ENCODE data around the gene CRB1. TPM values are rescaled to one million over a fixed set of nuclear protein-coding genes. Genes with fewer than 3 reads are reported as not detected.
"Not testable (repeated sequence)": the region's sequence is repeated elsewhere in the genome, so short reads cannot be mapped to it uniquely, and the experiment has no call there.

The CRB1 gene
- total RNA-seq, 2 experiments from 2014 or later, result not detected

- Mint-ChIP-seq H3K36me3 (no peaks in the 10 kb centered on the region), H3K4me3 (no peak overlapping the region), H3K27ac (no peak overlapping the region), H3K9me3 (no peaks in the 10 kb centered on the region), H3K27me3 (no peaks in the 10 kb centered on the region), H3K4me1 (peaks cover 33% of the 10 kb centered on the region)
- no peak for DNase-seq
Measured at GRCh38 chr1:197393772-197394171, 125.7 kb downstream of the CRB1 start.

- Mint-ChIP-seq H3K27ac (no peak overlapping the region), H3K4me3 (no peak overlapping the region), H3K4me1 (peaks cover 27% of the 10 kb centered on the region), H3K9me3 (no peaks in the 10 kb centered on the region), H3K36me3 (no peaks in the 10 kb centered on the region), H3K27me3 (no peaks in the 10 kb centered on the region)
- DNase-seq, result no peak
Measured at GRCh38 chr1:197394831-197395608, 127.0 kb downstream of the CRB1 start.

- peaks cover 4% of the 10 kb centered on the region for H3K4me1 Mint-ChIP-seq
- no peaks in the 10 kb centered on the region for H3K9me3 Mint-ChIP-seq
- no peaks in the 10 kb centered on the region for H3K27me3 Mint-ChIP-seq
Measured at GRCh38 chr1:197397895-197398294, 129.8 kb downstream of the CRB1 start.

GRCh38 chr1:197399755-197400521 is 131.9 kb downstream of the CRB1 start:
- no peaks in the 10 kb centered on the region for H3K27me3 Mint-ChIP-seq
- no peaks in the 10 kb centered on the region for H3K9me3 Mint-ChIP-seq
- H3K4me1 Mint-ChIP-seq, result no peaks in the 10 kb centered on the region
- no peaks in the 10 kb centered on the region for H3K36me3 Mint-ChIP-seq
- no peak overlapping the region for H3K4me3 Mint-ChIP-seq
- DNase-seq, result no peak
- no peak overlapping the region for H3K27ac Mint-ChIP-seq

More at GRCh38 chr1:197397895-197398294, 129.8 kb downstream of the CRB1 start:
- no peaks in the 10 kb centered on the region for H3K36me3 Mint-ChIP-seq
- H3K27ac Mint-ChIP-seq, result no peak overlapping the region
- DNase-seq, result no peak
- H3K4me3 Mint-ChIP-seq, result no peak overlapping the region

- H3K4me1 Mint-ChIP-seq, result no peaks in the 10 kb centered on the region
- H3K27ac Mint-ChIP-seq, result no peak overlapping the region
- H3K36me3 Mint-ChIP-seq, result no peaks in the 10 kb centered on the region
- H3K9me3 Mint-ChIP-seq, result no peaks in the 10 kb centered on the region
- H3K4me3 Mint-ChIP-seq, result no peak overlapping the region
- no peaks in the 10 kb centered on the region for H3K27me3 Mint-ChIP-seq
- no peak for DNase-seq
Measured at GRCh38 chr1:197400522-197400902, 132.5 kb downstream of the CRB1 start.

GRCh38 chr1:197402189-197402588 is 134.1 kb downstream of the CRB1 start:
- no peak for DNase-seq
- Mint-ChIP-seq H3K9me3 (no peaks in the 10 kb centered on the region), H3K27ac (no peak overlapping the region), H3K36me3 (no peaks in the 10 kb centered on the region), H3K27me3 (no peaks in the 10 kb centered on the region), H3K4me3 (no peak overlapping the region), H3K4me1 (no peaks in the 10 kb centered on the region)

GRCh38 chr1:197404774-197405173 is 136.7 kb downstream of the CRB1 start:
- not testable (repeated sequence) for H3K9me3 Mint-ChIP-seq, H3K36me3 Mint-ChIP-seq, H3K27me3 Mint-ChIP-seq, H3K4me3 Mint-ChIP-seq, DNase-seq, H3K27ac Mint-ChIP-seq, H3K4me1 Mint-ChIP-seq

- not testable (repeated sequence) for H3K4me1 Mint-ChIP-seq, H3K9me3 Mint-ChIP-seq, H3K27me3 Mint-ChIP-seq, H3K27ac Mint-ChIP-seq, DNase-seq, H3K36me3 Mint-ChIP-seq, H3K4me3 Mint-ChIP-seq
Measured at GRCh38 chr1:197405614-197406013, 137.6 kb downstream of the CRB1 start.

- no peak overlapping the region for H3K4me3 Mint-ChIP-seq
- no peak overlapping the region for H3K27ac Mint-ChIP-seq
- H3K9me3 Mint-ChIP-seq, result no peaks in the 10 kb centered on the region
- H3K27me3 Mint-ChIP-seq, result peaks cover 3% of the 10 kb centered on the region
- no peaks in the 10 kb centered on the region for H3K36me3 Mint-ChIP-seq
- no peaks in the 10 kb centered on the region for H3K4me1 Mint-ChIP-seq
- DNase-seq, result no peak
Measured at GRCh38 chr1:197413564-197413963, 145.5 kb downstream of the CRB1 start.

GRCh38 chr1:197415221-197415620 is 147.2 kb downstream of the CRB1 start:
- no peaks in the 10 kb centered on the region for H3K9me3 Mint-ChIP-seq
- DNase-seq, result no peak
- H3K4me3 Mint-ChIP-seq, result no peak overlapping the region
- peaks cover 3% of the 10 kb centered on the region for H3K27me3 Mint-ChIP-seq
- H3K27ac Mint-ChIP-seq, result no peak overlapping the region
- H3K4me1 Mint-ChIP-seq, result no peaks in the 10 kb centered on the region
- H3K36me3 Mint-ChIP-seq, result no peaks in the 10 kb centered on the region

- no peaks in the 10 kb centered on the region for H3K27me3 Mint-ChIP-seq
- no peaks in the 10 kb centered on the region for H3K4me1 Mint-ChIP-seq
- no peaks in the 10 kb centered on the region for H3K36me3 Mint-ChIP-seq
- no peaks in the 10 kb centered on the region for H3K9me3 Mint-ChIP-seq
- no peak overlapping the region for H3K27ac Mint-ChIP-seq
- no peak for DNase-seq
- H3K4me3 Mint-ChIP-seq, result no peak overlapping the region
Measured at GRCh38 chr1:197418693-197419092, 150.6 kb downstream of the CRB1 start.

GRCh38 chr1:197422993-197423392 is 154.9 kb downstream of the CRB1 start:
- H3K4me1 Mint-ChIP-seq, result no peaks in the 10 kb centered on the region
- no peaks in the 10 kb centered on the region for H3K27me3 Mint-ChIP-seq
- H3K4me3 Mint-ChIP-seq, result no peak overlapping the region
- no peak overlapping the region for H3K27ac Mint-ChIP-seq
- DNase-seq, result no peak
- H3K36me3 Mint-ChIP-seq, result no peaks in the 10 kb centered on the region
- no peaks in the 10 kb centered on the region for H3K9me3 Mint-ChIP-seq

- Mint-ChIP-seq H3K9me3 (no peaks in the 10 kb centered on the region), H3K27ac (no peak overlapping the region), H3K27me3 (no peaks in the 10 kb centered on the region), H3K36me3 (no peaks in the 10 kb centered on the region), H3K4me3 (no peak overlapping the region), H3K4me1 (no peaks in the 10 kb centered on the region)
- DNase-seq, result no peak
Measured at GRCh38 chr1:197424380-197424779, 156.3 kb downstream of the CRB1 start.

GRCh38 chr1:197429372-197429771 is 161.3 kb downstream of the CRB1 start:
- no peak for DNase-seq
- no peaks in the 10 kb centered on the region for H3K4me1 Mint-ChIP-seq
- no peaks in the 10 kb centered on the region for H3K9me3 Mint-ChIP-seq
- no peaks in the 10 kb centered on the region for H3K36me3 Mint-ChIP-seq
- H3K27ac Mint-ChIP-seq, result no peak overlapping the region
- no peaks in the 10 kb centered on the region for H3K27me3 Mint-ChIP-seq
- H3K4me3 Mint-ChIP-seq, result no peak overlapping the region

- H3K36me3 Mint-ChIP-seq, result no peaks in the 10 kb centered on the region
- no peak overlapping the region for H3K27ac Mint-ChIP-seq
- H3K4me1 Mint-ChIP-seq, result no peaks in the 10 kb centered on the region
- H3K9me3 Mint-ChIP-seq, result no peaks in the 10 kb centered on the region
- DNase-seq, result no peak
- H3K27me3 Mint-ChIP-seq, result no peaks in the 10 kb centered on the region
- H3K4me3 Mint-ChIP-seq, result no peak overlapping the region
Measured at GRCh38 chr1:197435224-197435623, 167.2 kb downstream of the CRB1 start.

GRCh38 chr1:197437601-197438000 is 169.5 kb downstream of the CRB1 start:
- H3K27me3 Mint-ChIP-seq, result no peaks in the 10 kb centered on the region
- no peaks in the 10 kb centered on the region for H3K36me3 Mint-ChIP-seq
- H3K27ac Mint-ChIP-seq, result no peak overlapping the region
- no peaks in the 10 kb centered on the region for H3K4me1 Mint-ChIP-seq
- DNase-seq, result no peak
- H3K9me3 Mint-ChIP-seq, result no peaks in the 10 kb centered on the region
- H3K4me3 Mint-ChIP-seq, result no peak overlapping the region

All from activated naive CD8-positive, alpha-beta T cell treated with anti-CD3 and anti-CD28 coated beads for 36 hours (primary cell).